Heart right ventricle (tissue), 16 donors: Measurements from ENCODE around the gene MRPL17. TPM values are rescaled to one million over a fixed set of nuclear protein-coding genes. Genes with fewer than 3 reads are reported as not detected.

Experiments
- ATAC-seq, 8 donors: fragments of 200-7000 bp; cut with Tn5 transposase; one replicate each; pipeline ENCODE4 v1.9.1; 2020; ENCODE audit warnings: mild to moderate bottlenecking in 8 of 8, moderate library complexity in 8 of 8, moderate number of reproducible peaks in 1 of 8
- DNase-seq, 2 donors: peaks; one replicate each; pipeline ENCODE4 v3.0.0-alpha.2; 2020
- H3K27ac ChIP-seq, 10 donors: fragments of 200-600 bp; sonication (generic) in 2 of 10; one replicate each; pipeline versions ENCODE4 v1.5.0 to v1.8.0; 2020 to 2022; ENCODE audit warnings: mild to moderate bottlenecking in 3 of 10
- H3K27me3 ChIP-seq, 7 donors: fragments of 200-600 bp; one replicate each; pipeline ENCODE4 v1.8.0; 2021 to 2022; ENCODE audit warnings: mild to moderate bottlenecking in 2 of 7
- H3K36me3 ChIP-seq, 9 donors: fragments of 200-600 bp; sonication (generic) in 1 of 9; one replicate each; pipeline versions ENCODE4 v1.5.0 to v1.8.0; 2020 to 2022; ENCODE audit warnings: mild to moderate bottlenecking in 2 of 9
- H3K4me1 ChIP-seq, 9 donors: fragments of 200-600 bp; sonication (generic) in 1 of 9; one replicate each; pipeline versions ENCODE4 v1.5.0 to v1.8.0; 2020 to 2022; ENCODE audit warnings: mild to moderate bottlenecking in 4 of 9
- H3K4me3 ChIP-seq, 10 donors: fragments of 200-600 bp; sonication (generic) in 2 of 10; one replicate each; pipeline versions ENCODE4 v1.5.0 to v1.8.0; 2020 to 2022; ENCODE audit warnings: mild to moderate bottlenecking in 7 of 10, moderate library complexity in 2 of 10
- H3K9me3 ChIP-seq, 11 donors: fragments of 200-600 bp in 10 of 11; sonication (generic) in 2 of 11; one replicate each; pipeline versions ENCODE4 v1.5.0 to v1.8.0; 2013 to 2022; ENCODE audit warnings: mild to moderate bottlenecking in 2 of 11, control low read depth in 1 of 11, moderate library complexity in 1 of 11
- WGBS, 2 donors: extraction: QIAGEN DNeasy Blood & Tissue Kit; methylation state at CpG; one replicate each; pipeline ENCODE4 v1.1.7; 2013; ENCODE audit warnings: inconsistent platforms in 1 of 2; 5-methylcytosine and 5-hydroxymethylcytosine counted together
- intact Hi-C, 10 donors: fragments of 100-400 bp; cut with DNase I; formaldehyde crosslinking; loops; one replicate each; pipeline versions ENCODE4 v1.11.1 to v1.14.2; 2022
- polyA plus RNA-seq, 2 donors: library from polyadenylated mRNA; stranded (reverse); fragments of 200-250 nt; gene quantifications; one replicate each; pipeline ENCODE4 v1.2.3, GENCODE V29; 2013
- total RNA-seq, 10 donors: library from RNA; stranded (reverse); fragmentation: NEBNext Ultra II Directional in 3 of 10; extraction: Animal tissue kit (Norgen Biotek cat#: 25700) in 3 of 10; gene quantifications; one replicate each; pipeline versions ENCODE4 v1.2.1 to v1.2.4, GENCODE V29; 2021 to 2023
- TF ChIP-seq, protein P1 (sequence below), 9 donors: fragments of 200-600 bp; sonication (generic) in 2 of 9; IDR thresholded peaks; one replicate each; pipeline versions ENCODE4 v1.5.0 to v1.8.0; 2021 to 2022; ENCODE audit warnings: antibody characterized with exemption in 9 of 9, mild to moderate bottlenecking in 5 of 9, moderate library complexity in 1 of 9
- donor health status: Arrhythmogenic right ventricular cardiomyopathy.
- donor health status: ischemic (EF 13 %, LVEDD 7.1; RV severe dilation, severe dysfunction).
- donor health status: healthy with polysubstance abuse.
- donor health status: DM: no; HTN: yes; CAD: no.
- donor health status: DM: no; HTN: no; CAD: no.
- donor health status: ischemic (EF 25% LVEDD 6.9; RV normal size, moderate dysfunction).
- donor health status: ischemic (EF 25% LVEDD 5.7; RV mildly dilated, moderate dysfunction).
- donor health status: healthy.
- donor health status: DM: yes; HTN: yes; CAD: no.
- donor health status: Ischemic cardiomyopathy.
- donor health status: ischemic (EF 35%, LVEDD 5.7; RV mildly dilated, moderate dysfunction).
- donor health status: nonischemic (EF 11% LVEDD 7.7; RV severe dilation, severe dysfunction).
- donor health status: DM: yes; HTN: yes; CAD: no.
- donor health status: PGD.
- donor health status: ischemic (EF 29% LVEDD 5.4; RV normal size, mild dysfunction).
- donor health status: nonischemic (EF 23%, LVEDD 6.1; RV moderate dilation, normal function).

Gene MRPL17
- total and polyA plus RNA-seq, 12 donors, result 36.7 to 69.1 (median 49.2) TPM

DNA sequence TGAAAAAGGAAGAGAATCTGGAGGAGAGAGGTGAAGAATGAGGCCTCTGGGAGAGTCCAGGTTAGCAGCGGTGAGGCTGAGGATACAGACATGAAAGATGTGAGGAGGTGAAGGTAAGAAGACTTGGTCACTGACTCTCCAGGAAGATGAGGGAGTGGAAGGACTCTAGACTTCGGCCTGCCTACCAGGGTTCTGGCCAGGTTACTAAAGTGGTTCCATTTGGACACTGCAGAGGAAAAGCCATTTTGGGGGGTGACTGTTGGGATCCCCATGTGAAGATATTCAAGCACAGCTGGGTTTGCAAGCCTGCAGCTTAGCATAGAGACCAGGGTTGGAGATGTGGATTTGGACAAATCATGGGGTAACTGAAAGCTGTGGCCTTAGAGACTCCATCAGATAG is 35.3 kb downstream of the MRPL17 start:
- peaks cover 0 to 12% (median 0%) of the 10 kb centered on the region in 9 donors for H3K36me3 ChIP-seq
- peaks cover 0 to 4% (median 0%) of the 10 kb centered on the region in 7 donors for H3K27me3 ChIP-seq
- no peaks in the 10 kb centered on the region for H3K9me3 ChIP-seq
- ATAC-seq (no peak), DNase-seq (no peak)
- intact Hi-C loops, result no loop called here
- TF ChIP-seq, protein P1, sequence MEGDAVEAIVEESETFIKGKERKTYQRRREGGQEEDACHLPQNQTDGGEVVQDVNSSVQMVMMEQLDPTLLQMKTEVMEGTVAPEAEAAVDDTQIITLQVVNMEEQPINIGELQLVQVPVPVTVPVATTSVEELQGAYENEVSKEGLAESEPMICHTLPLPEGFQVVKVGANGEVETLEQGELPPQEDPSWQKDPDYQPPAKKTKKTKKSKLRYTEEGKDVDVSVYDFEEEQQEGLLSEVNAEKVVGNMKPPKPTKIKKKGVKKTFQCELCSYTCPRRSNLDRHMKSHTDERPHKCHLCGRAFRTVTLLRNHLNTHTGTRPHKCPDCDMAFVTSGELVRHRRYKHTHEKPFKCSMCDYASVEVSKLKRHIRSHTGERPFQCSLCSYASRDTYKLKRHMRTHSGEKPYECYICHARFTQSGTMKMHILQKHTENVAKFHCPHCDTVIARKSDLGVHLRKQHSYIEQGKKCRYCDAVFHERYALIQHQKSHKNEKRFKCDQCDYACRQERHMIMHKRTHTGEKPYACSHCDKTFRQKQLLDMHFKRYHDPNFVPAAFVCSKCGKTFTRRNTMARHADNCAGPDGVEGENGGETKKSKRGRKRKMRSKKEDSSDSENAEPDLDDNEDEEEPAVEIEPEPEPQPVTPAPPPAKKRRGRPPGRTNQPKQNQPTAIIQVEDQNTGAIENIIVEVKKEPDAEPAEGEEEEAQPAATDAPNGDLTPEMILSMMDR (IDR thresholded peaks at IDR 0.05), result no peak
- WGBS, 2 donors, result 90 to 98% methylated on average over 2 of the region's 2 CpGs
- H3K4me1 ChIP-seq, result peaks cover 7 to 85% (median 44%) of the 10 kb centered on the region in 9 donors
- H3K4me3 ChIP-seq, result no peak overlapping the region
- H3K27ac ChIP-seq, result peak overlapping the region in 9 of 10 donors; percentile 64 to 94 (median 88)

GRCh38 chr11:6646918-6647679 is 36.0 kb downstream of the MRPL17 start:
- 48 to 52% methylated on average over 9 of the region's 9 CpGs for WGBS, 2 donors
- H3K27me3 ChIP-seq, result peaks cover 0 to 4% (median 0%) of the 10 kb centered on the region in 7 donors
- ATAC-seq (peak; percentile 20 to 65 (median 43)), DNase-seq (peak; percentile 51 to 63)
- peaks cover 0 to 12% (median 0%) of the 10 kb centered on the region in 9 donors for H3K36me3 ChIP-seq
- peak overlapping the region in 5 of 10 donors; percentile 5 to 26 (median 18) for H3K4me3 ChIP-seq
- H3K4me1 ChIP-seq, result peaks cover 7 to 84% (median 43%) of the 10 kb centered on the region in 9 donors
- peak overlapping the region; percentile 37 to 94 (median 86) for H3K27ac ChIP-seq
- no peaks in the 10 kb centered on the region for H3K9me3 ChIP-seq
- intact Hi-C loops, result no loop called here
- TF ChIP-seq, protein P1 (IDR thresholded peaks at IDR 0.05), result no peak

- H3K36me3 ChIP-seq, result peaks cover 0 to 12% (median 0%) of the 10 kb centered on the region in 9 donors
- H3K27ac ChIP-seq, result peak overlapping the region; percentile 37 to 94 (median 86)
- H3K4me3 ChIP-seq, result peak overlapping the region in 5 of 10 donors; percentile 5 to 26 (median 18)
- TF ChIP-seq, protein P1 (IDR thresholded peaks at IDR 0.05), result no peak
- DNase-seq (peak in 1 of 2 donors; percentile 78), ATAC-seq (peak; percentile 56 to 80 (median 76))
- no peaks in the 10 kb centered on the region for H3K9me3 ChIP-seq
- intact Hi-C loops, result no loop called here
- peaks cover 7 to 84% (median 39%) of the 10 kb centered on the region in 9 donors for H3K4me1 ChIP-seq
- WGBS, 2 donors, result 33 to 44% methylated on average over 3 of the region's 3 CpGs
- peaks cover 0 to 2% (median 0%) of the 10 kb centered on the region in 7 donors for H3K27me3 ChIP-seq
Observed at GRCh38 chr11:6646576-6646917, 36.6 kb downstream of the MRPL17 start.

DNA sequence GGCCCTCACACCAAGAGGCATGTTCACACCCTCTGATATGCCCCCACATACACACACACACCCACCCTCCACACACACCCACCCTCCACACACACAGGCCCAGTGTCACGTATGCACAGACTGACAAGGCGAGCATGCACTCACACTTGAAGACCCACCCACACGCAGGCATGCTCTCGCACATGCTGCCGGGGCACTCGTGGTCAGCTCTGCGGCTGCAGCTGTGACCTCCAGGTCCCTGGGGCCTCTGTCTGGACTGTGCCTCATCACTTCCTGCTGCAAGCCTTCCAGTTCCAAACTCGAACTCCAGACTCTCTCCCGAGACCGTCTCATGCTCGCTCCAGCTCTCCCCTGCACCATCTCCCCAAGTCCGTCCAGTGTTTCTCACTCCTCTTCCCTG is 37.1 kb downstream of the MRPL17 start:
- intact Hi-C loops, result no loop called here
- Histone ChIP-seq H3K9me3 (no peaks in the 10 kb centered on the region), H3K27ac (peak overlapping the region; percentile 37 to 94 (median 86)), H3K4me1 (peaks cover 7 to 83% (median 39%) of the 10 kb centered on the region in 9 donors), H3K27me3 (no peaks in the 10 kb centered on the region), H3K36me3 (peaks cover 0 to 17% (median 0%) of the 10 kb centered on the region in 9 donors), H3K4me3 (peak overlapping the region in 5 of 10 donors; percentile 5 to 26 (median 12))
- peak; percentile 83 to 87 for DNase-seq
- ATAC-seq, result peak; percentile 78 to 86 (median 80)
- 28 to 35% methylated on average over 12 of the region's 12 CpGs for WGBS, 2 donors
- TF ChIP-seq, protein P1 (IDR thresholded peaks at IDR 0.05), result no peak
